Measurements from ENCODE around the gene CABLES1. TPM values are rescaled to one million over a fixed set of nuclear protein-coding genes. Genes with fewer than 3 reads are reported as not detected.
"Not testable (repeated sequence)": the region's sequence is repeated elsewhere in the genome, so short reads cannot be mapped to it uniquely, and the experiment has no call there.

The CABLES1 gene
- total RNA-seq, 1 donor = 18.3 TPM

DNA sequence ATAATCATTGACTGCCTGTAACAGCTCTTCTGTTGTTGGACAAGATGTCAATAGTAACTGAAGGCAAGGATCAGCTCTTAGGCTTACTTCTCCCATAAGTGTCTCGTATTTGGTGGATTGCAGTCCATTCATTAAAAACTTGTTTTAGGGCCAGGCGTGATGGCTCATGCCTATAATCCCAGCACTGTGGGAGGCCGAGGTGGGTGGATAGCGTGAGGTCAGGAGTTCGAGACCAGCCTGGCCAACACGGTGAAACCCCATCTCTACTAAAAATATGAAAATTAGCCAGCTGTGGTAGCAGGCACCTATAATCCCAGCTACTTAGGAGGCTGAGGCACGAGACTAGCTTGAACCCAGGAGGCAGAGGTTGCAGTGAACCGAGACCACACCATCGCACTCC, 26.1 kb upstream of the CABLES1 start:
- not testable (repeated sequence) for DNase-seq (ENCODE audit: low read depth in 2 of 3, low spot score in 2 of 3)

DNA sequence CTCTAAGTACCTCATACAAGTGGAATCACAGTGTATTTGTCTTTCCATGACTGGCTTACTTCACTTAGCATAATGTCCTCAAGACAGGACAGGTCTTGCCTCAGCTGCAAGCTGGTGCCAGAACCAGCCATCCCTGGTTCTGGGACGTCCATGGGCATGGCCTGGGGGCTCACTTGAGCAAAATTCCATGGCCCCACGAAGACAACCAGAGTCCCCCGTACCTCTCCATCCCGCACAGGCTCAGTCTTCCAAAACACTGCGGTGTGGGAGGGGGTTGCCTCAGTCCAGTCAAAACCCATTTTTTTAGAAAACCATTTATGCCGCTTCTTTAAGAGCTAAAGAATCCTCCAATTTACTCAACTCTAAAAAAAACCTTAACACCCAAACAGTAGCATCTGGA, 21.7 kb upstream of the CABLES1 start:
- DNase-seq (ENCODE audit: low read depth in 2 of 3, low spot score in 2 of 3) = no peak

DNA sequence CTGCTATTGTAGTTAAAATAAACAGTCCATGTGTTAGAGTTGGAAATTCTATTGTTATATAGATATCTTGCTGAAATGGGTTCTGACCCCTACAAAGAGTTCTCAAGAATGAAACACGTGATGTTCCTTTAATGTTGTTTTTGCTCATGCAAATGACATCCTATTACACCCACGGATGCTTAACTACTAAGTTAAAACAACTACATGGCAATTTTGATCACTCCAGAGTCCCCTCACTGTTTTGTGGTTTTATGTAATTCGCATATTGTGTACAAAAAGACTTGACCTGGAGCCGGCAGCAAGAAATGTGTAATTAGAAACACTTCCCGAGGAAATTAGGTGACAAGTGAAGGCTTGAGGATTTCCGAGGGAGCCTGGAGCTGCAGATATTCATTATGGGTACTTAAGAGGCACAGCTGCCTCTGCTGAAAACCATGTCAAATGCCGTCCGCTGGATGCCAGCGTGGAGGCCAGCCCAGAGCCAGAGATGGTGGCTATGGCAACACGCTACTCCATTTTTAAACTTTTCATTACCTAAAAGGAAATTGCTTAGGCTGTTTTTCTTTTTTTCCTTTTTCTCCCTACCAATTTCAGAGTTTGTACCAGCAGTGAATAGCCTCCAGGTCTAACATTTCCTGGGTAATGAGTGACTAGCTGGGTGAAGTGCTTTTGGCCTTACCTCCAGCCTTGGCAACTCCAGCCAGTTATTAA, 21.0 kb upstream of the CABLES1 start:
- DNase-seq (ENCODE audit: low read depth in 2 of 3, low spot score in 2 of 3) = peak in 1 of 3 donors; percentile 41

DNA sequence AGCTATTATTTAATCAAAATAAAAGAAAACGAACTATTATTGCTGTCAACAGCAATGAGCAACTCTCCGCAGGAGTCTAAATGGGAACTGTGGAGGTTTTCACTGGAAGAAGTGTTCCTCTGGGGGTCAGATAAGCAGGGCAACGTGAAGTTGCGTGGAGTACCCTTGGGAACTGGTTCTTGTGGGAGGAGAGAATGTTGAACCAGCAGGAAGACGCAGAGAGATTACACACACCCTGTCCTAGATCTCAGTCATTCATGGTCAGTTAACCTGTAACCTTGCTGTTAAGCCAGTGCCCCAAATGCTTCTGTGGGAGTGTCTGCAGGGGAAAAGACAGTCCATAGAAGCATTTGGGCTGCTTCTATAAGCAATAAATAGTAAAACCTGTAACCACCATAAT, 20.4 kb upstream of the CABLES1 start:
- DNase-seq (ENCODE audit: low read depth in 2 of 3, low spot score in 2 of 3) = no peak

DNA sequence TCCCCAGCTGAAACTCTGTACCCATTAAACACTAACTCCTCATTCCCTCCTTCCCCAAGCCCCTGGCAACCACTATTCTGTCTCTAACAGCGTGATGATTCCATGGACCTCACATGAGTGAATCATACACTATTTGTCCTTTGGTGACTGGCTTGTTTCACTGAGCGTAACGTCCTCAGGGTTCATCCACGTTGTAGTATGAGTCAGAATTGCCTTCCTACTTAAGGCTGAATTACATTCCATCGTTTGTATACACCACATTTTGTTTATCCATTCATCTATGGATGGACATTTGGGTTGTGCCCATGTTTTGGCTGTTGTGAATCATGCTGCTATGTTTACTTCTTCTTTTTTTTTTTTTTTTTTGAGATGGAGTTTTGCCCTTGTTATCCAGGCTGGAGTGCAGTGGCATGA, 19.6 kb upstream of the CABLES1 start:
- DNase-seq (ENCODE audit: low read depth in 2 of 3, low spot score in 2 of 3) = no peak

DNA sequence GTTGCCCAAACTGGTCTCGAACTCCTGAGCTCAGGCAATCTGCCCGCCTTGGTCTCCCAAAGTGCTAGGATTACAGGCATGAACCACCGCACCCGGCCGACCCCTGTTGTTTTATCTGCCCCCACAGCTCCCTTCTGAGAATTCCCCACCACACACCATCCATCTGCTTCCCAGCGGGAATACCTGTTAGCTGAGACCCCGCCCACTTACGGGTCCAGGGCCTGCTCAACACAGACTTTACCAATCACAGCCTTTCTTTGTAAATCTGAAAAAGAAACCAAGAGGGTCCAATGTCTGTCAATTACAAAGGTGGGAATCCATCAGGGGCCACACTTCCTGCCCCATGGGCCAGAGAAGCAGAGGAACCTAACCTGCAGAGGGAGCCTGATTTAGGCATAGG, 14.2 kb upstream of the CABLES1 start:
- no peak for DNase-seq (ENCODE audit: low read depth in 2 of 3, low spot score in 2 of 3)

DNA sequence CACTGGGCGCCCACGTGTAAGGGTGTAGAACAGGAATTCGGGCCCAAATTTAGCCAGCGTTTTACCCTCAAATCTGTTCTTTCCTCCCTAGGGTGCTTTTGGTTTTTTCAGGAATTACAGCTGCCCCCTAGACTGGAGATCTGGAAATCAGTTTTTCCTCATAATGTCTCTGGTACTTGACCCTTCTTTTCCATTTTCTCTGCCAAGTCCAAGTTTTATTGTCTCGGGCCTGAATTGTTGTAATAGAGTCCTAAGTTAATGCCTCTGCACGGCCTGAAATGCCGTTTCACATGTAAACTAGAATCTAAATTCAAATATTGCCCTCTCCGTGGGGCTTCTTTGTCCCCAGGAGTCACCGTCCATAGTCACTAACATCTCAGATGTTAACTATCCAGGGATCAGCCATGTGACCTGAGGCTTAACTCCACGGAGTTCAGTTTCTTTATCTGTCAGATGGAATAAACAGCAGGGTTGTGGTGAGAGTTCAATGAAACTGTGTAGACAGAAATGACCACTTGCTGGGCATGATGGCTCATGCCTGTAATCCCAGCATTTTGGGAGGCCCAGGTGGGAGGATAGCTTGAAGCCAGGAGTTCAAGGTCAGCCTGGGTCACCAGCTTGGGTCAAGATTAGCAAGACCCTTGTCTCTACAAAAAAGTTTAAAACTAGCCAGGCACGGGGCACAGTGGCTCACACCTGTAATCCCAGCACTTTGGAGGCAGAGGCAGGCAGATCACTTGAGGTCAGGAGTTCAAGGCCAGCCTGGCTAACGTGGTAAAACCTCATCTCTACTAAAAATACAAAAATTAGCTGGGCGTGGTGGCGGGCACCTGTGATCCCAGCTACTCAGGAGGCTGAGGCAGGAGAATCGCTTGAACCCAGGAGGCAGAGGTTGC, 12.7 kb upstream of the CABLES1 start:
- no peak for DNase-seq (ENCODE audit: low read depth in 2 of 3, low spot score in 2 of 3)

DNA sequence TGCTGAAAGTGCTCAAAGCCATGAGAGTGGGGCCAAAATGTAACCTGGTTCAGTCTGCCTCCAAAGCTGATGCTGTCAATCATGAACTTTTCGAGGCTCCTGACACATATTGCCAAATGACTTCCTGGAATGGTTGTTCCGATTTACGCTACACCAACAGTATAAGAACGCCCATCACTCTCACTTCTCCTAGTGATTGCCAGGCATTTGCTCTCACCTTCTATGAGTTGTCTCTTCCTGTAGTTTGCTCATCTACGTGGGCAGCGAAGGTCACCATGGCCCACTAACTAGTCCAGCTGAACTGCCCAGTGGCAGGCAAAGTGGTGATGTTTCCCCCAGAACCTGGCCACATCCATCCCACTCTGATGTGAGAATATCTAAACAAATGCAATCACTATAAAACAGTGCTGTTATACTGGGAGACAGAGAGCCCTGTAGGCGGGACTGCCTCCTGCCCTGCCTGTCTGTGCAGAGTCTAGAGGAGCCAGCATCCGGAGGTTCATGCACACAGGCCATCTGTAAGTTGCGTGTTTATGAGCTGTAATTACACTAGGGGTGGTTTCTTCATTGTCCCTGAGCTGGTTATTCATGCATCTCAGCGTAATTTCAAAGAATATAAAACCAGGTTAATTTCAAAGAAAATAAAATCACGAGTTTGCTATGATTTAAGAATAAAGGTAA, 8.8 kb upstream of the CABLES1 start:
- DNase-seq (ENCODE audit: low read depth in 2 of 3, low spot score in 2 of 3) = no peak

DNA sequence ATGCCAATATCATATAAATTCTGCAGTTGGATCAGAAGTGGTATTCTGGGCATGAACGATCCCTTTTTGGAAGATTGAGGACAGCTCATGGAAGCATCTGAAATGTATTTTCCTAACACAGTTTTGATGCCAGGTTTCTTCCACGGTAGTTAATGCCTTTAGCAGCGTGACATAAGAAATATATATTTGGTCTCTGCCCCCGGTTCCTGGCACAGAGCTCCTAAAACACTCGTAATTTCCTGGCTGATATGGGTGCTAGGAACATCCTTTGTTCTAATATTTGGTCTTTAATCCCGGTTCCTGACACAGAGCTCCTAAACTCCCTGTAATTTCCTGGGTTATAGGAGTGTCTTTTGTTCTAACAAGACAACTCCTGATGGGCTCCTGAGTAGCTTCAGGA, 8.2 kb upstream of the CABLES1 start:
- DNase-seq (ENCODE audit: low read depth in 2 of 3, low spot score in 2 of 3) = no peak

DNA sequence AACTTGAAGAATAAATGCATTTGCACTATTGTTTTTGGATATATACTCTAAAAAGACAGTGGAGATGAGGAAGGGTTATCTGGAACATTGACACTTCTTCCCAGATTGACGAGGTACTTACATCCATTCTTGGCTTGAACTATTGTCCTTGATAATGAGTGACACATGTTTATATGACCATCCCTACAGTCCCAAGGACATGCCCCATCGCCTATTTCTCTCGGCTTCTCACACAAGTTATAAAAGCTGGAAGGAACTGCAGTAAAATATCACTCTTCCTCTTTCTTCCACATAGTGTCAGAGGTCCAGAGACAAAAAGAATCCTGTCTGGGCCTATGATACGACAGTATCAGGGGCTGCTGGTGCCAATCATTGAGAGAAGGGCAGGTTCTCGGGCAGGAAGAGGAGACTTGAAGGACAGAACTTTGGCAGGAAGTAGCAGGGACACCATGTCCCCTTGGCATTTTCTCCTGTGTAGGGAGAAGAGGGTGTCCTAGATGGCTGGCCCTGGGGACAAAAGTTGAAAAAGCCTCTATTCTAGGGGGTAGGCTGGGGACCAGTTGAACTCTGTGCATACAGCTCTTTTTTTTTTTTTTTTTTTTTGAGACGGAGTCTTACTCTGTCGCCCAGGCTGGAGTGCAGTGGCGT, 5.8 kb upstream of the CABLES1 start:
- no peak for DNase-seq (ENCODE audit: low read depth in 2 of 3, low spot score in 2 of 3)

DNA sequence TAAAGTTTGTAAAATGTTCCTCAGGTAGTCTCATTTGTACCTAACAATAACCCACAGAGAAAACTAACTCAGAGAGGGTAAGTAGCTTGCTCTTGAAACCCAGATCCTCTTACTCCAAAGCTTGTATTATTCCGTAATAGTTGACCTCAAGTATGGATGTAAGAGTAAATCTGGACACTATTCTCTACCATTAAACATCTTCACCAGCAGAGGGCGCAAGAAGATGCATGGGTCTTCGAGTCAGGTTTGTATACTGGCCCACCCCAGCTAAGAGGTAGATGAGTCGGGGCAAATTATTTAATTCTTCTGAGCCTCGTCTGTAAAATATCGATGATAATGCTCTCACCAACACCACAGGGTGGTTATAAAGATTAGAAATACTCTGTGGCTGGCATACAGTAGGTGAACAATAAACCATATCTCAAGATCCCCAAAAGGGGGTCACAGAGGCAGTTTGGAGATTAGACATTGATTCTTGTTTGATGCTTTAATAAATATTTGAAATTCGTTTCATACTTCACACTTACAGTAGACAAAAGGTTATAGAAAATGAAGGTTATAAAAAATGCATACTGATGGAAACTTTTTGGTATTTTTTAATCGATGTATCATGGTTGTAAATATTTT, 3.5 kb upstream of the CABLES1 start:
- DNase-seq (ENCODE audit: low read depth in 2 of 3, low spot score in 2 of 3) = peak; percentile 43 to 90 (median 76)

DNA sequence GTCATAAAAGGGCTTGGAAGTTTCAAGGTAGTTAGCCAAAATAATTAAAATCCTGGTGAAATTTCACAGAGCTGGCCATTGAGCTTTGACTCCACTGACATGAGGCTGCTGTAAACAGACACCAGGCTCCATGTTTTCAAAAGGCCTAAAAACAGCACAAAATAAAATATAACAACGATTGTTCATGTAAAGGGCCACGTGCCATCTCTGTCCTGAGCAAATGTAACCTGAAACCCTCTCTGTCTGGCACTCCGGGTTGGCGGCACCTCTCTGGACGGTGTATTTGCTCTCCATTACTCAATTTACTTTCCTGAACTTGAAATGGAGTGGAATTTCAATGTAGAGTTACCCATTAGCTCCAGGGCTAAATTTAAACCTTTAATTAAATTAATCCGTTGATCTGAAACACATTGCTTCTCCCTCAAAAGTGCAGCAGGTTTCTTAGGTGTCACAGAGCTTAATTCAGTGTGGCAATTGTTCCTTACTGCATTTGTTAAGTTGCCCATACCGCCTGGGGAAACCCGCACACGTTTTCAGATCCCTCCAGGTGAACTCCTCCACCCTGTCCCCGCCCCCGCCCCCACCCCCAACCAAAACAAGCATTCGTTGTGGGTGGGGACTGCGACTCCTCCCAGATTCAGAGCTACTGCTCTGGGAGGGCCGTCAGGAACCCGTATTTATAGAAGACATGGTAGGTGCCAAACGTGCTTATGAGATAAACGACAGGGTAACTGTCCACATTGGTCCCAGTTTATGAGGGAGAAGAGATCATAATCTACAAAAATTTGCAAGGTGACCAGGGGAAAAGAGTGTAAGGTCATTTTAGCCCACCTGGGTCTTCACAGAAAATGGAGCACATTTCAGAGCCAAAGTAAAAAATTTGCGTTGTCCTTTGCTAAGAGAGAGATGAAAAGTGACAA, 1.2 kb upstream of the CABLES1 start:
- peak in 1 of 3 donors; percentile 53 for DNase-seq (ENCODE audit: low read depth in 2 of 3, low spot score in 2 of 3)

DNA sequence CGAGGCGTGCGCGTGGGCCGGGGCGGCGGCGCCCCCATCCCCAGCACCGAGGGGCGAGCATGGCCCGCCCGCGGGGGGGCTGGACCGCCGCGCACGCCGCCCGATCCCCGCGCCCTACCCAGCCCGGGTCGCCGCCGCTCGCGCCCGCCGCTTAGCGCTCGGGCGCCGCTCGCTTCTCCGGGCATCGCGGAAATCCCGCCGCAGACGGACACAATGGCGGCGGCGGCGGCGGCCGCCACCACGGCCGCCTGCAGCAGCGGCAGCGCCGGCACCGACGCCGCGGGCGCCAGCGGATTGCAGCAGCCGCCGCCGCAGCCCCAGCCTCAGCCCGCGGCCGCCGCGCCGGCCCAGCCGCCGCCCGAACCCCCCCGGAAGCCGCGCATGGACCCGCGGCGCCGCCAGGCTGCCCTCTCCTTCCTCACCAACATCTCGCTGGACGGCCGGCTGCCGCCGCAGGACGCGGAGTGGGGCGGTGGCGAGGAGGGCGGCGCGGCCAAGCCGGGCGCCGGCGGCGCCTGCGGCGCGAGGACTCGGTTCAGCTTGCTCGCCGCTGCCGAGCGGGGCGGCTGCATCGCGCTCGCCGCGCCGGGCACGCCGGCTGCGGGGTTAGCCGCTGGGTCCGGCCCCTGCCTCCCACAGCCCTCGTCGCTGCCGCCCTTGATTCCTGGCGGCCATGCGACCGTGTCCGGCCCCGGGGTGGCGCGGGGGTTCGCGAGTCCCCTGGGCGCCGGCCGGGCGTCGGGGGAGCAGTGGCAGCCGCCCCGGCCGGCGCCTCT, 453 bp downstream of the CABLES1 start:
- DNase-seq (ENCODE audit: low read depth in 2 of 3, low spot score in 2 of 3) = peak in 1 of 3 donors; percentile 36

DNA sequence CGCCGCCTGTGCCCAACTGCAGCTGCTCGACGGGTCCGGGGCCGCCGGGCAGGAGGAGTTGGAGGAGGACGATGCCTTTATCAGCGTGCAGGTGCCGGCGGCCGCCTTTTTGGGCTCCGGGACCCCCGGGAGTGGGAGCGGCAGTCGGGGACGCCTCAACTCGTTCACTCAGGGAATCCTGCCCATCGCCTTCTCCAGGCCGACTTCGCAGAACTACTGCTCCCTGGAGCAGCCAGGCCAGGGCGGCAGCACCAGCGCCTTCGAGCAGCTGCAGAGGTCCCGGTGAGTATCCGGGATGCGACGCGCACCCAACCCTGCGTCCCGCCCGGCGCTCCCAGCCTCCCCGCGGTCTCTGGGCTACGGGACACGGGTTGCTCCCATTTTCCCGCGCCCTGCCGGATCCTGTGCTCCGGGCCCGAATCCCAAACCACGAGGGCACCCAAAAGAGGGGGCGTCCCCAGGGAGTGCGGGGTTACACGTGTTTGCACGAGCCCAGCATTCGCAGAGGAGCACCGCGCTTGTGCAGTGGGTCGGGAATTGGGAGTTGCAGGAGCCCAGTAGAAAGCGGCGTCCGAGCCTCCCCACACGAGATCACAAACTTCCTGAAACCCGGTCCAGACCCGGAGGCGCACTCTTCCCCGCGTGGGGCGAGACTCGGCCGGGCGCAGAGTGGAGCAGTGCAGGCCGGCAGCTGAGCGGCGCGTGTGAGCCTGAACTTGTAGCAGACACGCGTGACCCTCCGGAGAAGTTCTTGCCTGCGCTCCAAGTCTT, 1.2 kb downstream of the CABLES1 start:
- peak in 1 of 3 donors; percentile 23 for DNase-seq (ENCODE audit: low read depth in 2 of 3, low spot score in 2 of 3)

DNA sequence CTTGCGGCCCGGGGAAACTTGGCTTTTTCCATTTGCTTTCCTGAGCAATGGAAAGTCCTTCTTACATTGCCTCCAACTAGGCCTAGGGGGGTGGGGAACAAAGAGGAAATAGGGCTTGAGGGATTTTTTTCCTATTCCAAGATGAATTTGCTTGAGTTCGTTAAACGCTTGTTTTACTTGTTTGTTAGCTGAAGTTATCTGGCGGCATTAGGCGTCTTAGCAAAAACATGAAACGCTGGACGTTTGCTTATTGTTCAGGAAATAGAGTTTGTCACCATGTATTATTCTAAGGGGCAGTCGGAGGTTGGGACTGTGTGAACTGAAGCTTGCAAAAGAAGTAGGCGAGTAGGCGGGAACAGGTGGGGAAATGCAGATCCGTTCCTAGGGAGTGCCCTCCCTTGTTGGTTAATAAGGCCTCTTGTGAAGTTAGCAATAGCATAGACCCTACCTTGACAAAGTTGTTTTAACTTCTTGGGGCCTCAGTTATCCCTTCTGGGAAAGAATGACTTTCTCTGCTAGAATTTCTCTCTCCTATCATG, 1.9 kb downstream of the CABLES1 start:
- no peak for DNase-seq (ENCODE audit: low read depth in 2 of 3, low spot score in 2 of 3)

DNA sequence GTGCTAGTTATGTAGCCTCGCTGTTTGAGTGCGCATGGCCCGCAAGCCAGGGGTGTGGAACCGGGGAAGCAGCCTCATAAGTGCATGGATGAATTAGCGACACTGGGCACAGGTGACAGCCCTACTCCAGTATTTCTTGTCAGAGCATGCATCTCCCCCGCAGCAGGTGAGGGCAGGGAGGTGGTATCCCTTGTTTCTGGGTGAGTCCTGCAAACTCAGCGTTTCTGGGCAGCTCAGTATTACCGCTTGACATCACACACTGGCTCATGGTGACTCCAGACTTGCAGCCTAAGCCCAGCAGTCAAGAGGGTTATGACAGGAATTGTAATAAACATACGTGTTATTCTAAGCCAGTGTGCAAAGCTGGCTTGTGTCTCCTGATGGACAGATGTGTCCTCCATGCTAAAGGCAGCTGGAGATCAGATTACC, 2.5 kb downstream of the CABLES1 start:
- no peak for DNase-seq (ENCODE audit: low read depth in 2 of 3, low spot score in 2 of 3)

DNA sequence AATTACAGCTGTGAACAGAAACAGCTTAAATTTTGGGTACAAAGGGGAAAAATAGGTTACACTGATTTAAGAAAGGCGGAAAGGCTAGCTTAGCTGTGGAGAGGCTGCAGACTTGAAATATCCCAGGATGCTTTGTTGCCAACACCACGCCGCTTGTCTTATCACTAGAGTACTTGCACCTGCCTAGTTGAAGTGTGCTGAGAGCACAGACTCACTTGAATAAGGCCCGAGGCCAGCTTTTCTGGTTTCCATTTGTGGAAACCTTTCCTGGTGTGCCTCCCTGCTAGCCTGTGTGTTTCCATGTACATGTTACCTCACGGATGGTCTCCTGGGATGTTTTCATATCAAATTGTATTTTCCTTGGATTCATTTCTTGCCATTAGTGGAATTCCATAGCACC, 3.2 kb downstream of the CABLES1 start:
- no peak for DNase-seq (ENCODE audit: low read depth in 2 of 3, low spot score in 2 of 3)
